GM12864 (cell line): ENCODE data around the gene GJB4.
"Not testable (repeated sequence)": the region's sequence is repeated elsewhere in the genome, so short reads cannot be mapped to it uniquely, and the experiment has no call there.

Experiments
- DNase-seq: peaks from one replicate; pipeline ENCODE4 v3.0.0-alpha.2; 2011; ENCODE audit warnings: low read depth
- H3K4me3 ChIP-seq: 2 replicates; pipeline ENCODE4 v1.5.1; 2011; ENCODE audit warnings: mild to moderate bottlenecking, low read depth, low read length, control low read depth
- CTCF ChIP-seq: IDR thresholded peaks from 2 replicates; pipeline ENCODE4 v1.5.1; 2011; ENCODE audit warnings: low read depth, mild to moderate bottlenecking, moderate library complexity, low read length, control low read depth, inconsistent platforms; ENCODE audit errors: missing control alignments

Gene GJB4

DNA sequence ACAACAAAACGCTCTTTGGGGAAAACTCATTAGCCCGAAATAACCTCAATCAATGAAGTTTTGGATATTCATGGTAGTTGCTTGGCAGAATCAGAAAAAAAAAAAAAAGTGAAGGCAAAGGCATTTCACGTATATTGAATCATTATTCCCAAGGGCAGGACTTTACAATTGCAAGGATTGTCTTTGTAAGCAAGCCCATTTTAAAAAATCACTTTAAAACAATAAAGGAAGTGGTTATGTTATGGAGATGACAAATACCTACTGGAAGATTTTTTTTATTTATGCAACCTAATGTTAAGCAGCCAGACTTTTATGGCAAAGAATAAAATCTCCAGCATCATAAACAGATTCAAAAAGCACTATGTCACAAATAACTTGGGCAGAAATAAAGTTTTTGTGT lies 9.3 kb downstream of the GJB4 start:
- no peak overlapping the region for H3K4me3 ChIP-seq
- no peak for DNase-seq
- no peak for TF ChIP-seq CTCF

DNA sequence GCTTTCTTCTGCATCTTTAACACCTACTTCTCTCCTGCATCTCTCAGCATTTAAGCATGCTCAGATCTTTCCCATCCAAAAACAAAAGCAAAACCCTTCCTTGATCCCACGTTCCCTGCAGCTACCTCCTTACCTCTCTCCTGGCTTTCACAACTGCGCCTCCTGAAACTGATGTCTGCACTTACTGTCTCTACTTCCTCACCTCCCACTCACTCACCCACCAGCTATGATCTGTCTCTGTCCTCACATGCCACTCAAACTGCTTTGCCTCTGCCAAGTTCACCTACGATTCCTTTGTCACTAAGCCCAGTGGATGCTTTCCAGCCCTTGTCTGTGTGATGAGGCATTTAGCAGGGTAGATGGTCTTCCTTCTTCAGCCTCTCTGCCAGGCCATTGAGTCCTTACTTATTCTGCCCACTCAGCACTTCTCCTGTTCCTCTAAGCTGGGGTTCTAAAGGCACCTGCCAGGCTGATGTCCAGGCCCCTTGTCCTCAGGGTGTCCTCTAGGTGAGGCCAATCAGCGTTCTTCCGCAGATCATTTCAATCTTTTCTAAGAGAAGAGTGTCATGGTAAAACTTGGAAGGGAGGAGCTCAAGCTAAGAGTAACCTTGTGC lies 11.5 kb downstream of the GJB4 start:
- no peak for TF ChIP-seq CTCF
- no peak for DNase-seq
- H3K4me3 ChIP-seq = no peak overlapping the region

DNA sequence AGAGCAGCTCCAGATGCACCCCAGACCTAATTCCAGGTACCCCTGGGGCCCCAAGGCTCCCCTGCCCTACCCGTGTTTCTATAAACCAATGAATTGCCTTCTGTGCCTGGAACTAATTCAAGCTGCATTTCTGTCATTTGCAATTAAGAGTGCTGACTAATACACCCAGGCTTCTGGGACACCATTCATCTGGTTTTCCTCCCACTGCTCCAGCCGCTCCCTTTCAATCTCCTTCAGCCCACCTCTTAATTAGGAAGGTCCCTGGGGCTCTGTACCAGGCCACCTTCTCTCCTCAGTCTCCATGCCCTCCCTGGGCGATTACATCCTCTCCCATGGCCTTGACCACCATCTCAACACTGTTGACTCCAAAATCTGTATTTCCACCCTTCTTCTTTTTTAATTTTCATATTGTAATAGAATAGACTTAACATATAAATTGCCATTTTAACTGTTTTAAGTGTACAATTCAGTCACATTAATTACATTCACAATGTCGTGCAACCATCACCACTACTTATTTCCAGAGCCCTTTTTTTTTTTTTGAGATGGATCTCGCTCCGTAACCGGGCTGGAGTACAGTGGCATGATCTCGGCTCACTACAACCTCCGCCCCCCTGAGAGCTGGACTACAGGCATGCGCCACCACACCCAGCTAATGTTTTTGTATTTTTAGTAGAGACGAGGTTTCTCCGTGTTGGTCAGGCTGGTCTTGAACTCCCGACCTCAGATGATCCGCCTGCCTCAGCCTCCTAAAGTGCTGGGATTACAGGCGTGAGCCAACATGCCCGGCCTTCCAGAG lies 12.2 kb downstream of the GJB4 start:
- TF ChIP-seq CTCF = no peak
- no peak for DNase-seq
- H3K4me3 ChIP-seq = no peak overlapping the region

GRCh38 chr1:34773114-34773513 lies 13.6 kb downstream of the GJB4 start:
- not testable (repeated sequence) for H3K4me3 ChIP-seq, DNase-seq

GRCh38 chr1:34774957-34775356 lies 15.4 kb downstream of the GJB4 start:
- no peak for DNase-seq
- no peak overlapping the region for H3K4me3 ChIP-seq
- TF ChIP-seq CTCF = no peak

DNA sequence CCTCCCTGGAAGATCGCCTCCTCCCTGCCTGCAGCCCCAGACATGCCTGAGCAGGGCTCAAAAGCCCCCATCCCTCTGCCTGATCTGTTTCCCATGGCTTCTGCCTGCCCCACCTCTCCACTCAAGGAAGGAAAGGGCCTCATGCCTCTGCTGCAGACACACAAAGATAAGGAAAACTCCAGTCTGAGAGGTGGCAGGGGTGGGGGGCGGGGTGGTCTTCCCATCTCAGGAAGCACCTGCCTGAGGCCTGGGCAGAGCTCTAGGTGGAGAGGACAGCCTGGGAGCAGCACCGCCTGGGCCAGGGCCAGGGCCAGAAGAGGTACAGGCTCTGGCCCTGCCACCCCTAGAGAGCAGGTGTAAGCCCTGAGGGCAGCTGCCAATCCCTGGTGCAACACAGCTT lies 17.4 kb downstream of the GJB4 start:
- TF ChIP-seq CTCF = no peak
- no peak overlapping the region for H3K4me3 ChIP-seq
- DNase-seq = no peak

- DNase-seq = no peak
Observed at GRCh38 chr1:34777519-34778321, 18.2 kb downstream of the GJB4 start.

More at GRCh38 chr1:34777519-34778321, 18.2 kb downstream of the GJB4 start:
- H3K4me3 ChIP-seq = no peak overlapping the region
- no peak for TF ChIP-seq CTCF
